22Rv1 (cell line): ENCODE measurements around the gene UEVLD.

Source experiments
- CTCF ChIP-seq: fragments of 450-650 bp; IDR thresholded peaks from 2 replicates; pipeline ENCODE4 v1.5.1; 2017; ENCODE audit warnings: mild to moderate bottlenecking
- ZFX ChIP-seq: fragments of 450-650 bp; IDR thresholded peaks from 2 replicates; pipeline ENCODE4 v1.6.1; 2017; ENCODE audit warnings: antibody characterized with exemption, borderline replicate concordance

DNA sequence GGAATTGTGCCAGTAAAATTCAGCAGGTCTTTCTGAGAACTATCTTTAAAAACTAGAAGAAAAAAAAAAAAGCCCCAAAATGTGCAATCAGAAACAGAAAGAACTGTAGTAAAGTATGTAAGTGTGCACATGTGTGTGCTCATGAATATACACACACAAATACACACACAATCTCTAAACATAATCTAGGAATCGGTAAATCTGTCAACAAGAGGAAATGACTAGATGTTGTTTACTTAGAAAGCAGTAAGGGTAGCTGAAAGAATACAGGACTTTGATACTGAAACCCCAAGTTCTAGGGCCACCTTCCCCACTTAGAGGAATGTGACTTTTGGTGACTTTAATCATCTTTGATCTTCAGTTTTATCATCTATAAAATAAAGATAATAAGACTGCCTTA lies 13.2 kb downstream of the UEVLD start:
- TF ChIP-seq CTCF: no peak
- TF ChIP-seq ZFX: no peak
